GM12878 (cell line): Measurements from ENCODE around the gene ZSCAN4. TPM values are rescaled to one million over a fixed set of nuclear protein-coding genes. Genes with fewer than 3 reads are reported as not detected.

Experiments used
- ATAC-seq: fragments of 200-7000 bp; cut with Tn5 transposase; 3 replicates; pipeline ENCODE4 v1.9.1; 2020; ENCODE audit warnings: mild to moderate bottlenecking, moderate library complexity
- BruUV-seq: library from RNA; stranded (reverse); fragments of 400-500 nt; replicated peaks from 2 replicates; lab custom pipeline; 2021; lab: Mats Ljungman, UMichigan
- CTCF ChIA-PET: fragments of 300-600 bp; sonication (Branson Sonifier 250); formaldehyde crosslinking; extraction: SDS; loops from one replicate; lab custom pipeline; 2021; ENCODE audit warnings: inconsistent platforms; lab: Yijun Ruan, JAX
- POLR2A ChIA-PET: fragments of 350-600 bp; formaldehyde crosslinking; extraction: SDS; loops from one replicate; lab custom pipeline; 2021; ENCODE audit warnings: inconsistent platforms; lab: Charles Lee
- RAD21 ChIA-PET: fragments of 300-600 bp; sonication (Branson Sonifier 250); formaldehyde crosslinking; loops from one replicate; lab custom pipeline; 2023; ENCODE audit warnings: antibody characterized with exemption; ENCODE audit not compliant: unreplicated experiment; lab: Charles Lee
- SMC1A ChIA-PET: fragments of 300-600 bp; sonication (Branson Sonifier 250); formaldehyde crosslinking; loops from one replicate; lab custom pipeline; 2023; ENCODE audit not compliant: unreplicated experiment, uncharacterized antibody; lab: Charles Lee
- DNase-seq: peaks from one replicate; pipeline ENCODE4 v3.0.0-alpha.2; 2011; ENCODE audit warnings: low read depth, low spot score
- FAIRE-seq: peaks from 3 replicates; lab custom pipeline; 2011; peaks lifted over from hg19 to GRCh38; lab: Jason Lieb, UNC
- H2AFZ ChIP-seq: 2 replicates; pipeline ENCODE4 v1.6.0; 2011; ENCODE audit warnings: low read depth, low read length, control low read depth; ENCODE audit not compliant: control insufficient read depth
- H3K27ac ChIP-seq: 2 replicates; pipeline ENCODE4 v1.5.1; 2011; ENCODE audit warnings: control low read depth; ENCODE audit not compliant: control insufficient read depth, insufficient read depth
- H3K27me3 ChIP-seq, 2 experiments: replicated peaks in 1 of 2; 2 replicates each; pipeline versions ENCODE4 v1.6.0 to v1.6.1; 2011; ENCODE audit warnings: low read length in 1 of 2; ENCODE audit not compliant: control insufficient read depth in 2 of 2, insufficient read depth in 2 of 2
- H3K36me3 ChIP-seq, 2 experiments: 2 replicates each; pipeline ENCODE4 v1.5.1; 2011; ENCODE audit warnings: low read length in 1 of 2; ENCODE audit not compliant: control insufficient read depth in 2 of 2, insufficient read depth in 2 of 2
- H3K4me1 ChIP-seq: 2 replicates; pipeline ENCODE4 v1.6.1; 2011; ENCODE audit warnings: mild to moderate bottlenecking, low read length, moderate library complexity, mixed read lengths; ENCODE audit not compliant: control insufficient read depth, insufficient read depth
- H3K4me2 ChIP-seq: 2 replicates; pipeline ENCODE4 v1.6.0; 2011; ENCODE audit warnings: control low read depth; ENCODE audit not compliant: control insufficient read depth, insufficient read depth
- H3K4me3 ChIP-seq: fragments of 200-600 bp; sonication (generic); 2 replicates; pipeline ENCODE4 v1.5.1; 2016
- H3K79me2 ChIP-seq: 2 replicates; pipeline ENCODE4 v1.6.0; 2011; ENCODE audit warnings: low read length; ENCODE audit not compliant: control insufficient read depth, insufficient read depth
- H3K9ac ChIP-seq: 2 replicates; pipeline ENCODE4 v1.8.0; 2011; ENCODE audit warnings: low read length, control low read depth, mixed read lengths; ENCODE audit not compliant: control insufficient read depth, insufficient read depth
- H3K9me3 ChIP-seq: replicated peaks from 3 replicates; pipeline ENCODE4 v1.5.1; 2011; ENCODE audit warnings: mild to moderate bottlenecking, low read length; ENCODE audit not compliant: control insufficient read depth, insufficient read depth
- H4K20me1 ChIP-seq: 2 replicates; pipeline ENCODE4 v1.6.0; 2011; ENCODE audit not compliant: control insufficient read depth, insufficient read depth
- CBFB ChIP-seq: IDR thresholded peaks from 2 replicates; pipeline ENCODE4 v1.6.1; 2016; ENCODE audit warnings: antibody characterized with exemption, low read depth
- CBX3 ChIP-seq: fragments of 200-600 bp; sonication (generic); IDR thresholded peaks from 2 replicates; pipeline ENCODE4 v1.6.1; 2016; ENCODE audit warnings: low read depth, borderline replicate concordance
- CBX5 ChIP-seq: sonication (generic); IDR thresholded peaks from 2 replicates; pipeline ENCODE4 v1.6.1; 2016; ENCODE audit warnings: low read depth, moderate library complexity, mild to moderate bottlenecking, inconsistent platforms
- CEBPB ChIP-seq, 2 experiments: fragments of 150-350 bp in 1 of 2; IDR thresholded peaks; 2 replicates each; pipeline ENCODE4 v1.6.1; 2012 to 2014; ENCODE audit warnings: low read depth in 2 of 2, low read length in 2 of 2, borderline replicate concordance in 1 of 2, inconsistent platforms in 1 of 2
- MTA3 ChIP-seq: IDR thresholded peaks from 2 replicates; pipeline ENCODE4 v1.6.1; 2012; ENCODE audit warnings: low read length, inconsistent platforms, borderline replicate concordance
- NFIC ChIP-seq: IDR thresholded peaks from 2 replicates; pipeline ENCODE4 v1.6.1; 2012; ENCODE audit warnings: low read depth, mild to moderate bottlenecking, inconsistent platforms, low read length, moderate library complexity
- POLR2A ChIP-seq: IDR thresholded peaks from 2 replicates; pipeline ENCODE4 v1.6.1; 2011; ENCODE audit warnings: low read depth, mild to moderate bottlenecking, low read length
- RUNX3 ChIP-seq: IDR thresholded peaks from 2 replicates; pipeline ENCODE4 v1.6.1; 2012; ENCODE audit warnings: low read length, inconsistent platforms
- TCF7 ChIP-seq: IDR thresholded peaks from 2 replicates; pipeline ENCODE4 v1.6.1; 2014; ENCODE audit warnings: antibody characterized with exemption, borderline replicate concordance
- WGBS: methylation state at CpG from one replicate; pipeline ENCODE4 v1.1.6; 2016; ENCODE audit warnings: low lambda C conversion rate; ENCODE audit not compliant: insufficient replicate concordance, insufficient coverage; ENCODE audit errors: missing lambda C conversion rate; 5-methylcytosine and 5-hydroxymethylcytosine counted together
- in situ Hi-C: fragments of 300-500 bp; cut with MboI; formaldehyde crosslinking; loops from 9 replicates; pipeline ENCODE4 v1.14.3; 2018; ENCODE audit warnings: mixed read lengths
- intact Hi-C: fragments of 100-400 bp; cut with micrococcal nuclease; formaldehyde crosslinking; loops from one replicate; pipeline ENCODE4 v1.14.2; 2022; ENCODE audit not compliant: unreplicated experiment
- polyA plus RNA-seq, 11 experiments: library from polyadenylated mRNA; depleted of rRNA in 4 of 11; unstranded in 6 of 11; stranded (reverse) in 5 of 11; fragments of >200 nt; fragmentation: Nextera tagmentation in 4 of 11; fragmentation: Illumina TruSeq in 1 of 11; extraction: Ambion mirVana in 4 of 11; extraction: Trizol in 1 of 11; gene quantifications; 1 replicate in 1 of 11; 2 replicates in 10 of 11; pipeline versions ENCODE4 v1.2.1 to v1.2.3, GENCODE V29; 2011 to 2016; ENCODE audit warnings: inconsistent platforms in 2 of 11, missing spikeins in 2 of 11, low read depth in 1 of 11
- total RNA-seq, 4 experiments: library from RNA; depleted of rRNA in 3 of 4; stranded (reverse); fragments of >200 nt in 3 of 4; fragmentation: Illumina TruSeq in 1 of 4; extraction: Trizol in 1 of 4; gene quantifications; 2 replicates each; pipeline versions ENCODE4 v1.2.1 to v1.2.3, GENCODE V29; 2013 to 2021
- TF ChIP-seq, protein P1 (sequence below): fragments of 450-650 bp; IDR thresholded peaks from 2 replicates; pipeline ENCODE4 v1.6.1; 2018; ENCODE audit warnings: borderline replicate concordance, mild to moderate bottlenecking; ENCODE audit not compliant: partially characterized antibody
- TF ChIP-seq, protein P2 (sequence below): fragments of 450-650 bp; IDR thresholded peaks from 2 replicates; pipeline ENCODE4 v1.6.1; 2016; ENCODE audit warnings: mild to moderate bottlenecking, moderate library complexity, borderline replicate concordance
- TF ChIP-seq, protein P3 (sequence below): fragments of 450-650 bp; IDR thresholded peaks from 2 replicates; pipeline ENCODE4 v1.6.1; 2017; ENCODE audit warnings: antibody characterized with exemption, mild to moderate bottlenecking, moderate library complexity

ZSCAN4 gene
- total and polyA plus RNA-seq, 10 of the 15 experiments (the other 5 are each of a cell fraction or from before 2014, with no cell fraction given), result 0.04 to 0.10 (median 0.06) TPM; not detected in 7

DNA sequence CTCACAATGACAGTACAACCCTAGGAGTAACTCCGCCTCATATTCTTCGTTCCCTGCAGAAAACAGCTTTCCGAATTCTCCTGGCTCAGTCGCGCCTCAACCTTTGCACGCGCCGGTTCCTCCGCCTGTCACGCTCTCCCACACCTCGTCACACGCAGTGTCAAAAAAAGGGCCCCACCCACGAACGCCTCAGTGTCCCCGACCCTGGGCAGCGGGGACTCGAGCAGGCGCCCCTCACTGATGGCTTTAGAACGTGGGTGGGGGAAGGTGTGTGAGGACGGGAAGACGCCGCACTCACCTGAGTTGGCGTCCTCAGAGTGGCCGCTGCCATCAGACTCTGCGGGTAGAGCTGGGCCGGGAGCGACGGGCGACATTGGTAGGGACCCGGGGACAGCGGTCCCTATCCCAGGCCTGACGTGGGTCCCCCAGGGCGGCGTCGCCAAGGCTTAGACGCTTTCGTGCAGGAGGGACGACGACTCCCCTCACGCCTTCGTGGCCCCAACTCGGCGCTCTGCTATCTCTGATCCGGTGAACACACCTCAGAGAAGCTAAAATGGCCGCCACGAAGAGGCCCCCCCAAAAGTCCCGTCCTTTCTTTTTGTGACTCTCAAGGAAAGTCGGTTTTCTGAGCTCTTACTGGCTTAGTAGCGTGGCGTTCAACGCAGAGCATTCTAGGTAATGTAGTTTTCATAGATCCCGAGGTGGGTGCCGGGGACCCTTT lies 40.1 kb downstream of the ZSCAN4 start, which contains the start of gene ZNF154:
TSS of gene ZNF154 (minus strand) at position 564 of the 721 bp plus-strand sequence. CDS start at position 331, 233 bp downstream.
- no peaks in the 10 kb centered on the region for H3K27me3 ChIP-seq
- ChIA-PET RAD21 (no interaction called here), CTCF (no interaction called here), POLR2A (interaction anchor here (1.7 kb wide), 1 partner anchor 19 kb away, joined by 6 read pairs; the partner anchor contains the start of gene ZNF671), SMC1A (interaction anchor here (0.9 to 1.1 kb wide), 2 partner anchors 15 to 27 kb away, joined by 3 read pairs; partner anchors contain the start of gene ZNF551)
- H3K79me2 ChIP-seq, result no peaks in the 10 kb centered on the region
- ATAC-seq, result peak; percentile 93
- H3K4me3 ChIP-seq, result peak within 1 kb of the TSS; percentile 59
- no peak for FAIRE-seq
- 4% methylated on average over 53 of the region's 53 CpGs for WGBS
- no peaks in the 10 kb centered on the region for H3K36me3 ChIP-seq
- in situ Hi-C loops, result no loop called here
- no peaks in the 10 kb centered on the region for H4K20me1 ChIP-seq
- H3K27ac ChIP-seq, result peak within 1 kb of the TSS; percentile 39; the same call in 1 of the 2 replicates
- no TSS peak for BruUV-seq
- peak within 1 kb of the TSS; percentile 78 for H2AFZ ChIP-seq
- no peak for DNase-seq
- intact Hi-C loops, result no loop called here
- peak within 1 kb of the TSS; percentile 75 for H3K4me2 ChIP-seq
- peaks cover 6% of the 10 kb centered on the region; the same call in 1 of the 3 replicates for H3K9me3 ChIP-seq
- H3K4me1 ChIP-seq, result no peaks in the 10 kb centered on the region
- H3K9ac ChIP-seq, result peak within 1 kb of the TSS; percentile 68; the same call in 1 of the 2 replicates
- TF ChIP-seq CBX5, result no peak
- no peak for TF ChIP-seq MTA3
- TF ChIP-seq, protein P1, sequence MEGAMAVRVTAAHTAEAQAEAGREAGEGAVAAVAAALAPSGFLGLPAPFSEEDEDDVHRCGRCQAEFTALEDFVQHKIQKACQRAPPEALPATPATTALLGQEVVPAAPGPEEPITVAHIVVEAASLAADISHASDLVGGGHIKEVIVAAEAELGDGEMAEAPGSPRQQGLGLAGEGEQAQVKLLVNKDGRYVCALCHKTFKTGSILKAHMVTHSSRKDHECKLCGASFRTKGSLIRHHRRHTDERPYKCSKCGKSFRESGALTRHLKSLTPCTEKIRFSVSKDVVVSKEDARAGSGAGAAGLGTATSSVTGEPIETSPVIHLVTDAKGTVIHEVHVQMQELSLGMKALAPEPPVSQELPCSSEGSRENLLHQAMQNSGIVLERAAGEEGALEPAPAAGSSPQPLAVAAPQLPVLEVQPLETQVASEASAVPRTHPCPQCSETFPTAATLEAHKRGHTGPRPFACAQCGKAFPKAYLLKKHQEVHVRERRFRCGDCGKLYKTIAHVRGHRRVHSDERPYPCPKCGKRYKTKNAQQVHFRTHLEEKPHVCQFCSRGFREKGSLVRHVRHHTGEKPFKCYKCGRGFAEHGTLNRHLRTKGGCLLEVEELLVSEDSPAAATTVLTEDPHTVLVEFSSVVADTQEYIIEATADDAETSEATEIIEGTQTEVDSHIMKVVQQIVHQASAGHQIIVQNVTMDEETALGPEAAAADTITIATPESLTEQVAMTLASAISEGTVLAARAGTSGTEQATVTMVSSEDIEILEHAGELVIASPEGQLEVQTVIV, result no peak
- TF ChIP-seq, protein P2, sequence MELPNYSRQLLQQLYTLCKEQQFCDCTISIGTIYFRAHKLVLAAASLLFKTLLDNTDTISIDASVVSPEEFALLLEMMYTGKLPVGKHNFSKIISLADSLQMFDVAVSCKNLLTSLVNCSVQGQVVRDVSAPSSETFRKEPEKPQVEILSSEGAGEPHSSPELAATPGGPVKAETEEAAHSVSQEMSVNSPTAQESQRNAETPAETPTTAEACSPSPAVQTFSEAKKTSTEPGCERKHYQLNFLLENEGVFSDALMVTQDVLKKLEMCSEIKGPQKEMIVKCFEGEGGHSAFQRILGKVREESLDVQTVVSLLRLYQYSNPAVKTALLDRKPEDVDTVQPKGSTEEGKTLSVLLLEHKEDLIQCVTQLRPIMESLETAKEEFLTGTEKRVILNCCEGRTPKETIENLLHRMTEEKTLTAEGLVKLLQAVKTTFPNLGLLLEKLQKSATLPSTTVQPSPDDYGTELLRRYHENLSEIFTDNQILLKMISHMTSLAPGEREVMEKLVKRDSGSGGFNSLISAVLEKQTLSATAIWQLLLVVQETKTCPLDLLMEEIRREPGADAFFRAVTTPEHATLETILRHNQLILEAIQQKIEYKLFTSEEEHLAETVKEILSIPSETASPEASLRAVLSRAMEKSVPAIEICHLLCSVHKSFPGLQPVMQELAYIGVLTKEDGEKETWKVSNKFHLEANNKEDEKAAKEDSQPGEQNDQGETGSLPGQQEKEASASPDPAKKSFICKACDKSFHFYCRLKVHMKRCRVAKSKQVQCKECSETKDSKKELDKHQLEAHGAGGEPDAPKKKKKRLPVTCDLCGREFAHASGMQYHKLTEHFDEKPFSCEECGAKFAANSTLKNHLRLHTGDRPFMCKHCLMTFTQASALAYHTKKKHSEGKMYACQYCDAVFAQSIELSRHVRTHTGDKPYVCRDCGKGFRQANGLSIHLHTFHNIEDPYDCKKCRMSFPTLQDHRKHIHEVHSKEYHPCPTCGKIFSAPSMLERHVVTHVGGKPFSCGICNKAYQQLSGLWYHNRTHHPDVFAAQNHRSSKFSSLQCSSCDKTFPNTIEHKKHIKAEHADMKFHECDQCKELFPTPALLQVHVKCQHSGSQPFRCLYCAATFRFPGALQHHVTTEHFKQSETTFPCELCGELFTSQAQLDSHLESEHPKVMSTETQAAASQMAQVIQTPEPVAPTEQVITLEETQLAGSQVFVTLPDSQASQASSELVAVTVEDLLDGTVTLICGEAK, result no peak
- peak; percentile 62 for TF ChIP-seq POLR2A
- TF ChIP-seq NFIC, result no peak
- no peak for TF ChIP-seq CEBPB (IDR thresholded peaks at IDR 0.05; ENCODE audit: borderline replicate concordance in 1 of 2, low read depth in 2 of 2, low read length in 2 of 2)
- TF ChIP-seq CBFB, result no peak
- no peak for TF ChIP-seq TCF7
- no peak for TF ChIP-seq CBX3
- no peak for TF ChIP-seq RUNX3
- TF ChIP-seq, protein P3, sequence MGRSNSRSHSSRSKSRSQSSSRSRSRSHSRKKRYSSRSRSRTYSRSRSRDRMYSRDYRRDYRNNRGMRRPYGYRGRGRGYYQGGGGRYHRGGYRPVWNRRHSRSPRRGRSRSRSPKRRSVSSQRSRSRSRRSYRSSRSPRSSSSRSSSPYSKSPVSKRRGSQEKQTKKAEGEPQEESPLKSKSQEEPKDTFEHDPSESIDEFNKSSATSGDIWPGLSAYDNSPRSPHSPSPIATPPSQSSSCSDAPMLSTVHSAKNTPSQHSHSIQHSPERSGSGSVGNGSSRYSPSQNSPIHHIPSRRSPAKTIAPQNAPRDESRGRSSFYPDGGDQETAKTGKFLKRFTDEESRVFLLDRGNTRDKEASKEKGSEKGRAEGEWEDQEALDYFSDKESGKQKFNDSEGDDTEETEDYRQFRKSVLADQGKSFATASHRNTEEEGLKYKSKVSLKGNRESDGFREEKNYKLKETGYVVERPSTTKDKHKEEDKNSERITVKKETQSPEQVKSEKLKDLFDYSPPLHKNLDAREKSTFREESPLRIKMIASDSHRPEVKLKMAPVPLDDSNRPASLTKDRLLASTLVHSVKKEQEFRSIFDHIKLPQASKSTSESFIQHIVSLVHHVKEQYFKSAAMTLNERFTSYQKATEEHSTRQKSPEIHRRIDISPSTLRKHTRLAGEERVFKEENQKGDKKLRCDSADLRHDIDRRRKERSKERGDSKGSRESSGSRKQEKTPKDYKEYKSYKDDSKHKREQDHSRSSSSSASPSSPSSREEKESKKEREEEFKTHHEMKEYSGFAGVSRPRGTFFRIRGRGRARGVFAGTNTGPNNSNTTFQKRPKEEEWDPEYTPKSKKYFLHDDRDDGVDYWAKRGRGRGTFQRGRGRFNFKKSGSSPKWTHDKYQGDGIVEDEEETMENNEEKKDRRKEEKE, result no peak
